Neural crest cell (in vitro differentiated cells): Measurements from ENCODE around the gene CSGALNACT2. TPM values are rescaled to one million over a fixed set of nuclear protein-coding genes. Genes with fewer than 3 reads are reported as not detected.
A peak's percentile ranks its signal among the peaks of the same experiment; 100 is the strongest.

ENCODE experiments used
- DNase-seq: peaks from one replicate; pipeline ENCODE4 v3.0.0; 2021; ENCODE audit warnings: low read depth, mixed read lengths, low spot score
- H3K27ac Mint-ChIP-seq: one replicate; pipeline ENCODE4 v1.8.0; 2021; ENCODE audit warnings: mild to moderate bottlenecking, mixed read lengths; ENCODE audit not compliant: unreplicated experiment
- H3K27me3 Mint-ChIP-seq: 2 replicates; pipeline ENCODE4 v1.8.0; 2021; ENCODE audit warnings: low read depth, mild to moderate bottlenecking, mixed read lengths
- H3K36me3 Mint-ChIP-seq: 2 replicates; pipeline ENCODE4 v1.8.0; 2021; ENCODE audit warnings: low read depth, mild to moderate bottlenecking, mixed read lengths
- H3K4me1 Mint-ChIP-seq: 2 replicates; pipeline ENCODE4 v1.8.0; 2021; ENCODE audit warnings: mixed read lengths
- H3K4me3 Mint-ChIP-seq: one replicate; pipeline ENCODE4 v1.8.0; 2021; ENCODE audit warnings: mild to moderate bottlenecking, mixed read lengths
- H3K9me3 Mint-ChIP-seq: 2 replicates; pipeline ENCODE4 v1.8.0; 2021; ENCODE audit warnings: mixed read lengths
- total RNA-seq: library from RNA; stranded (reverse); gene quantifications from 2 replicates; pipeline ENCODE4 v1.2.1, GENCODE V29; 2021
- TF ChIP-seq, protein P1 (sequence below): fragments of 200-600 bp; sonication (generic); conservative IDR thresholded peaks from 2 replicates; pipeline ENCODE4 v1.5.0; 2021; ENCODE audit warnings: antibody characterized with exemption, mild to moderate bottlenecking

Gene CSGALNACT2
- total RNA-seq, 1 donor from 2014 or later: 14.6 TPM

DNA sequence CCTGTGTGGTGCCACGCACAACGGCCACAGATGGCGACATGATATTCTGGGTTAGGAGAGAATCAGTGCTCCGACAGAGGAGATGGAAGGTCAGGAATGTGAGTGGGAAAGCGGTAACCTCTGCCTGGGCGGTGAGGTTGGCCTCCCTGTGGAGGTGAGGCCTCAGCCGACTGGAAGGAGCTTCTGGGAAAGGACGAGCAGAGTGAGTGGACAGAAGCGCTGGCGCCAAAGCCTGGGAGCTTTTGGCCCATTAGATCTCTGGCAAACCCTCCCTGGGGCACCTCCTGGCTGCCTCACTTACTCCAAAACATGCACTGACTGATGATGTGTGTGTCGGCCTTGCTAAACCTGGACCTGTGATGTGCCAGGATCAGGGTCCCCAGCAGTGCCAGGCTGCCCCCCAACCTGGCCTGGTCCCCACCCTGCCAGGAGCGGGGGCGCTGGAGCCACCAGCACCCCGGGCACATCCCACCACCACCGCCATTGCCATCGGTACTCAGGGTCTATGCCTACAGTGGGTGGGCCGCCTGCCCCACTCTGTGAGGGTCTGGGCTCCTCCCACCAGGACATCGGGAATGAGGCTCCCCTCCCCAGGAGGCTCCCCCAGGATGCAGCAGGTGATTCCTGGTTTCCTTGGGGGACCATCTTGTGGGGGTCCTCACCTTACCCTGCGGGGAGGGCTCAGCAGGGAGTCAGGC is 77.7 kb downstream of the CSGALNACT2 start:
- no peaks in the 10 kb centered on the region for H3K27me3 Mint-ChIP-seq
- no peak for DNase-seq
- no peaks in the 10 kb centered on the region for H3K9me3 Mint-ChIP-seq
- no peak overlapping the region for H3K27ac Mint-ChIP-seq
- H3K4me1 Mint-ChIP-seq: peaks cover 8% of the 10 kb centered on the region
- TF ChIP-seq, protein P1, sequence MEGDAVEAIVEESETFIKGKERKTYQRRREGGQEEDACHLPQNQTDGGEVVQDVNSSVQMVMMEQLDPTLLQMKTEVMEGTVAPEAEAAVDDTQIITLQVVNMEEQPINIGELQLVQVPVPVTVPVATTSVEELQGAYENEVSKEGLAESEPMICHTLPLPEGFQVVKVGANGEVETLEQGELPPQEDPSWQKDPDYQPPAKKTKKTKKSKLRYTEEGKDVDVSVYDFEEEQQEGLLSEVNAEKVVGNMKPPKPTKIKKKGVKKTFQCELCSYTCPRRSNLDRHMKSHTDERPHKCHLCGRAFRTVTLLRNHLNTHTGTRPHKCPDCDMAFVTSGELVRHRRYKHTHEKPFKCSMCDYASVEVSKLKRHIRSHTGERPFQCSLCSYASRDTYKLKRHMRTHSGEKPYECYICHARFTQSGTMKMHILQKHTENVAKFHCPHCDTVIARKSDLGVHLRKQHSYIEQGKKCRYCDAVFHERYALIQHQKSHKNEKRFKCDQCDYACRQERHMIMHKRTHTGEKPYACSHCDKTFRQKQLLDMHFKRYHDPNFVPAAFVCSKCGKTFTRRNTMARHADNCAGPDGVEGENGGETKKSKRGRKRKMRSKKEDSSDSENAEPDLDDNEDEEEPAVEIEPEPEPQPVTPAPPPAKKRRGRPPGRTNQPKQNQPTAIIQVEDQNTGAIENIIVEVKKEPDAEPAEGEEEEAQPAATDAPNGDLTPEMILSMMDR: no peak
- H3K4me3 Mint-ChIP-seq: no peak overlapping the region
- no peaks in the 10 kb centered on the region for H3K36me3 Mint-ChIP-seq

DNA sequence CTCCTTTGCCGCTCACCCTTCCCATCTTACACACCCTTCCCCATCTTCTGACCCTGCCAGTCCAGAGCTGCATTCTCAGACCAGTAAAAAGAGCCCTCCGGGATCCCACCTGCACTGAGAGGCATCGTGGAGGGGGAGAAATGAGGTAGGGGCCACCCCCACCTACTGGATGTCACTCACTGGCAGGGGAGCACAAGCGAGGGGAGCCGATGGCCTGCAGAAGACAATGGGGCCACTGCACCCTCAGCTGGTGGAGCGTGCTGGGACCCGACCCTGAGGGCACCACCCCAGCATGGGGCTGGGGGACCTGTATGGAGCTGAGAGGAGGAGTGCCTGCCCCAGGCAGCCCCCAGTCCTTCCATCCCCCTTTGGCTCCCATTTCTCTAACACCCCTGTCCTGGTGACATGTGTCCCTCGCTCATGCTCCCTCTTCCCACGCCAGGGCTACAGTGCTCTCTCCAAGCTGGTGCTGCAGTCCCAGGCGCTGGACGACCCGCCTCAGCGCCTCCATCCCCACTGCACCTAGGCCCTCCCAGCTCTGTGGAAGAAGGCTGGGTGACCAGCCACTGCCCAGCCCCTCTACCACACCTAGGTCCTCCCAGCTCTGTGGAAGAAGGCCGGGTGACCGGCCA is 78.8 kb downstream of the CSGALNACT2 start:
- TF ChIP-seq, protein P1: no peak
- Mint-ChIP-seq H3K9me3 (no peaks in the 10 kb centered on the region), H3K4me3 (no peak overlapping the region), H3K27me3 (no peaks in the 10 kb centered on the region), H3K36me3 (no peaks in the 10 kb centered on the region), H3K27ac (no peak overlapping the region), H3K4me1 (peaks cover 11% of the 10 kb centered on the region)
- DNase-seq: no peak

DNA sequence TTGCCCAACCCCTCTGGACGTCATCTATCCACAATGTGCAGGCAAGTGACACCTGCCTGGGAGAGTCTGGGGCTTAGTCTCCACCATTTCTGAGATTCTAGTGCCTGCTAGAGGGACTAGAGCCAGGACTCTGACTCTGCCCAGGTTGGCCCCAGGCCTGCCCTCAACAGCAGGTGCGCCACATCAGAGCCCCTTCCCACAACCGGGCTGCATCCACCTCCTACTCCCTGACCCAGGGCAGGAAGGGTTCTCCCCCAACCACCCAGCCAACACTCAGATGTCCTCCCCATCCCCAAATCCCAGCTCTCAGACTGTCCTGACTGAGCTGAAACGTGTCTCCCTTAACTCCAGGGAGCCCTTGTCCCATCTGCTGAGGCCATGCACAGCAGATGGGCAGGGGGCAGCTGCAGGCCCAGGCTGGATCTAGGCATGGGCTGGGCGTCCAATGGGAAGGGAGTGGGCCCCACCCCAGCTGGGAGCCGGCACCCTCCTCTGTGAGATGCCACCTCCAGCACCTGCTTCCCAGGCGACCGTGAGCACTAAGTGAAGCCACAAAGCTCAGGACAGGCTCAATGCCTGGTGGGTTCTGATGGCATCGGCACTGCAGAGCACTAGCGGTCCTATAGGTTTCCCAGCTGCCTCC is 79.4 kb downstream of the CSGALNACT2 start:
- DNase-seq: no peak
- H3K36me3 Mint-ChIP-seq: no peaks in the 10 kb centered on the region
- peaks cover 11% of the 10 kb centered on the region for H3K4me1 Mint-ChIP-seq
- H3K4me3 Mint-ChIP-seq: no peak overlapping the region
- TF ChIP-seq, protein P1: no peak
- H3K9me3 Mint-ChIP-seq: no peaks in the 10 kb centered on the region
- no peak overlapping the region for H3K27ac Mint-ChIP-seq
- H3K27me3 Mint-ChIP-seq: peaks cover 3% of the 10 kb centered on the region

- Mint-ChIP-seq H3K27me3 (peaks cover 9% of the 10 kb centered on the region), H3K9me3 (no peaks in the 10 kb centered on the region), H3K4me1 (peaks cover 11% of the 10 kb centered on the region), H3K27ac (peak overlapping the region; percentile 81), H3K36me3 (no peaks in the 10 kb centered on the region), H3K4me3 (no peak overlapping the region)
- TF ChIP-seq, protein P1: no peak
- DNase-seq: no peak
These were observed 80.1 kb downstream of the CSGALNACT2 start for GRCh38 chr10:43218206-43218950.
